MCF 10A (cell line): ENCODE results near the gene CMC1. TPM values are rescaled to one million over a fixed set of nuclear protein-coding genes. Genes with fewer than 3 reads are reported as not detected.

ENCODE experiments used
- BruUV-seq: library from RNA; stranded (reverse); fragments of 400-500 nt; replicated peaks from 2 replicates; lab custom pipeline; 2021; lab: Mats Ljungman, UMichigan
- CTCF ChIA-PET: fragments of 300-600 bp; sonication (Branson Sonifier 250); formaldehyde crosslinking; extraction: SDS; loops from one replicate; lab custom pipeline; 2021; ENCODE audit warnings: antibody characterized with exemption, inconsistent platforms; lab: Yijun Ruan, JAX
- POLR2A ChIA-PET: fragments of 300-600, 350-650 bp; sonication (Branson Sonifier 250); formaldehyde crosslinking; extraction: SDS; loops from one replicate; lab custom pipeline; 2020; ENCODE audit warnings: antibody characterized with exemption, inconsistent platforms; lab: Yijun Ruan, JAX
- DNase-seq: peaks from one replicate; pipeline ENCODE4 v3.0.0-alpha.2; 2018; ENCODE audit not compliant: unreplicated experiment
- H3K27ac Mint-ChIP-seq: one replicate; pipeline ENCODE4 v1.8.0; 2022; ENCODE audit warnings: mild to moderate bottlenecking, low read depth, mixed read lengths; ENCODE audit not compliant: unreplicated experiment
- H3K27me3 Mint-ChIP-seq: one replicate; pipeline ENCODE4 v1.8.0; 2022; ENCODE audit warnings: mixed read lengths; ENCODE audit not compliant: insufficient read depth, unreplicated experiment
- H3K36me3 Mint-ChIP-seq: one replicate; pipeline ENCODE4 v1.8.0; 2022; ENCODE audit warnings: mild to moderate bottlenecking, moderate library complexity, mixed read lengths; ENCODE audit not compliant: insufficient read depth, unreplicated experiment
- H3K4me1 Mint-ChIP-seq: one replicate; pipeline ENCODE4 v1.8.0; 2022; ENCODE audit warnings: mixed read lengths; ENCODE audit not compliant: insufficient read depth, unreplicated experiment
- H3K4me3 Mint-ChIP-seq: one replicate; pipeline ENCODE4 v1.8.0; 2022; ENCODE audit warnings: mild to moderate bottlenecking, moderate library complexity, mixed read lengths; ENCODE audit not compliant: unreplicated experiment
- H3K9me3 Mint-ChIP-seq: one replicate; pipeline ENCODE4 v1.8.0; 2022; ENCODE audit warnings: mixed read lengths; ENCODE audit not compliant: unreplicated experiment
- CTCF ChIP-seq: fragments of 200-600 bp; IDR thresholded peaks from one replicate; pipeline ENCODE4 v1.8.0; 2022; ENCODE audit warnings: antibody characterized with exemption, mild to moderate bottlenecking; ENCODE audit not compliant: unreplicated experiment
- intact Hi-C: fragments of 100-400 bp; cut with micrococcal nuclease; formaldehyde crosslinking; loops from 2 replicates; pipeline ENCODE4 v1.14.1; 2022
- total RNA-seq: library from RNA; stranded (reverse); gene quantifications from 2 replicates; pipeline ENCODE4 v1.2.3, GENCODE V29; 2022

The CMC1 gene
- total RNA-seq, 1 experiment from 2014 or later = 31.9 TPM

- CTCF ChIA-PET = interaction anchor here (0.6 to 3.6 kb wide), 7 partner anchors 10 to 587 kb away, joined by 3 to 19 read pairs (median 3); partner anchors contain the start of gene EOMES
- Mint-ChIP-seq H3K4me3 (no peak overlapping the region), H3K27ac (peak overlapping the region; percentile 17), H3K27me3 (no peaks in the 10 kb centered on the region), H3K4me1 (no peaks in the 10 kb centered on the region), H3K36me3 (peaks cover 6% of the 10 kb centered on the region), H3K9me3 (no peaks in the 10 kb centered on the region)
- no peak for DNase-seq
- no peak for TF ChIP-seq CTCF
- intact Hi-C loops = no loop called here
- POLR2A ChIA-PET = interaction anchor here (0.6 kb wide), 1 partner anchor 15 kb away, joined by 3 read pairs; no protein-coding TSS in a partner anchor
- BruUV-seq = no TSS peak
These were observed 53.4 kb downstream of the CMC1 start for GRCh38 chr3:28294667-28295413.

GRCh38 chr3:28295898-28296490 lies 54.6 kb downstream of the CMC1 start:
- TF ChIP-seq CTCF = no peak
- intact Hi-C loops = no loop called here
- CTCF ChIA-PET = interaction anchor here (1.1 kb wide), 1 partner anchor 584 kb away, joined by 5 read pairs; no protein-coding TSS in a partner anchor
- Mint-ChIP-seq H3K9me3 (no peaks in the 10 kb centered on the region), H3K27ac (peak overlapping the region; percentile 17), H3K36me3 (peaks cover 6% of the 10 kb centered on the region), H3K4me1 (no peaks in the 10 kb centered on the region), H3K4me3 (no peak overlapping the region), H3K27me3 (no peaks in the 10 kb centered on the region)
- POLR2A ChIA-PET = interaction anchor here (0.6 to 1.0 kb wide), 2 partner anchors 495 to 588 kb away, joined by 3 to 7 read pairs; no protein-coding TSS in a partner anchor
- no TSS peak for BruUV-seq
- DNase-seq = no peak

- BruUV-seq = no TSS peak
- POLR2A ChIA-PET = interaction anchor here (0.7 to 1.2 kb wide), 2 partner anchors 8 to 10 kb away, joined by 3 to 4 read pairs; no protein-coding TSS in a partner anchor
- DNase-seq = no peak
- CTCF ChIA-PET = interaction anchor here (2.0 kb wide), 1 partner anchor 588 kb away, joined by 7 read pairs; no protein-coding TSS in a partner anchor
- Mint-ChIP-seq H3K27ac (no peak overlapping the region), H3K36me3 (no peaks in the 10 kb centered on the region), H3K4me3 (no peak overlapping the region), H3K27me3 (no peaks in the 10 kb centered on the region), H3K9me3 (no peaks in the 10 kb centered on the region), H3K4me1 (peaks cover 7% of the 10 kb centered on the region)
- no peak for TF ChIP-seq CTCF
- intact Hi-C loops = no loop called here
These were observed 58.3 kb downstream of the CMC1 start for GRCh38 chr3:28299705-28300104.

- Mint-ChIP-seq H3K4me3 (no peak overlapping the region), H3K27me3 (no peaks in the 10 kb centered on the region), H3K27ac (no peak overlapping the region), H3K9me3 (no peaks in the 10 kb centered on the region), H3K36me3 (no peaks in the 10 kb centered on the region), H3K4me1 (peaks cover 7% of the 10 kb centered on the region)
- ChIA-PET POLR2A (no interaction called here), CTCF (interaction anchor here (2.0 kb wide), 1 partner anchor 588 kb away, joined by 7 read pairs; no protein-coding TSS in a partner anchor)
- TF ChIP-seq CTCF = no peak
- intact Hi-C loops = no loop called here
- BruUV-seq = no TSS peak
- DNase-seq = no peak
These were observed 59.0 kb downstream of the CMC1 start for GRCh38 chr3:28300345-28300962.
